Dendritic cell treated with granulocyte-macrophage colony-stimulating factor and Interleukin-4, amounts not matched to agents 40 ng/mL and 50 ng/mL, for 4 days (primary cell): ENCODE results near the gene FLNB.

ENCODE experiments used
- H3K27ac Mint-ChIP-seq: one replicate; pipeline ENCODE4 v1.8.0; 2022; ENCODE audit warnings: mild to moderate bottlenecking, mixed read lengths
- H3K27me3 Mint-ChIP-seq: one replicate; pipeline ENCODE4 v1.8.0; 2022; ENCODE audit warnings: mild to moderate bottlenecking, mixed read lengths
- H3K36me3 Mint-ChIP-seq: one replicate; pipeline ENCODE4 v1.8.0; 2022; ENCODE audit warnings: low read depth, mixed read lengths
- H3K4me1 Mint-ChIP-seq: one replicate; pipeline ENCODE4 v1.8.0; 2022; ENCODE audit warnings: low read depth, mixed read lengths
- H3K4me3 Mint-ChIP-seq: one replicate; pipeline ENCODE4 v1.8.0; 2022; ENCODE audit warnings: mild to moderate bottlenecking, moderate library complexity, mixed read lengths
- H3K9me3 Mint-ChIP-seq: one replicate; pipeline ENCODE4 v1.8.0; 2022; ENCODE audit warnings: mixed read lengths
- intact Hi-C: fragments of 100-400 bp; cut with micrococcal nuclease; formaldehyde crosslinking; loops from one replicate; pipeline ENCODE4 v1.15.0; 2022

Gene FLNB

DNA sequence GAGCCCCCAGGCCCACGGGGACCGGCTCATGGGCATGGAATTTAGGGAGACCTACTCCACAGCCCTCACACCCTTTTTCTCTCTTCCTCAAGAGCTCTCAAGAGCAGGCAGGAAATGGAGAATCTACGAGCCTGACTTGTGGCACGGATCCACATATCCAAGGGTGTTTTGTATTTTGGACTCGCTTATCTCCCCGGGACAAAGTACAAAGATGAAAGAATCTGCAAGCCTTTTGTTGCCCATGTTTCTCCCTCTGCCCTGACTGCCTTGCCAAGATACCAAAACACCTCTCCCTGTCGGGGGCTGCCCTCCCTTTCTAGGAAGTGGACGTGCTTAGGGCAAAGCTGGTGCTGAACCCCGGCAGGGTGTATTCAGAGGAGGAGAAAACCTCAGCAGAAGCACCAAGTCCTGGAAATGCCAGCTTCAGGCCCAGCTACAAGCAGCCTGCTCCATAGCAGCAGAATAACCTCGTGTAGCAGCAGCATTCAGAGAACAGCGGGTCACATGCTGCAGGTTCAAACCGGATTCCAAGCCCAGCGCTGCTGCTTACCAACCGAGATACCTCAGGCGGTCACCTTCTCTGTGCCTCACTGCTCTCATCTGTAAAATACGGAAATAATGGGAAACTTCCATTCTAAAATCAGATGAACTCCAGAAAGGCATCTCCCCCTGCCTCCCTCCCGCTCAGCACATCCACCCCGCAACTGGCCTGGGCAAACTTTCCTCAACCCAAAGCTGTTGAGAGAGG, 167.4 kb downstream of the FLNB start:
- H3K27ac Mint-ChIP-seq = peak overlapping the region; percentile 41
- H3K36me3 Mint-ChIP-seq = peaks cover 14% of the 10 kb centered on the region
- H3K27me3 Mint-ChIP-seq = peaks cover 24% of the 10 kb centered on the region
- H3K4me3 Mint-ChIP-seq = no peak overlapping the region
- H3K4me1 Mint-ChIP-seq = peaks cover 32% of the 10 kb centered on the region
- intact Hi-C loops = loop anchor here (5.0 to 10.0 kb wide), 2 partner anchors 168 to 239 kb away; partner anchors contain the start of gene FLNB
- H3K9me3 Mint-ChIP-seq = no peaks in the 10 kb centered on the region

DNA sequence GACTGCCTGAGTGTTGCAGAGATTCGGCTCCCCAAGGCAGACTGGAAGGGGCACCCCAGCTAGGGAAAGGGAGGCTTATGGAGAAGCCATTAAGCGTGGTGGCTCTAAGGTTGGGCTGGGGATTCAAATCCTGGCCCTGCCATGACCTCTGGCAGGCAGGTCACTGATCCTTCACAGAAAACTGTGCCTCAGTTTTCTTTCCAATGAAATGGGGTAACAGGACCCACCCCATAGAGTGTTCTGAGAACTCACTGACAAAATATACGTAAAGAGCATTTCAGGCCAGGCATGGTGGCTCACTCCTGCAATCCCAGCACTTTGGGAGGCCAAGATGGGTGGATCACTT, 167.9 kb downstream of the FLNB start:
- Mint-ChIP-seq H3K4me1 (peaks cover 32% of the 10 kb centered on the region), H3K27me3 (peaks cover 24% of the 10 kb centered on the region), H3K4me3 (no peak overlapping the region), H3K36me3 (peaks cover 10% of the 10 kb centered on the region), H3K9me3 (no peaks in the 10 kb centered on the region), H3K27ac (no peak overlapping the region)
- intact Hi-C loops = loop anchor here (5.0 to 10.0 kb wide), 2 partner anchors 169 to 239 kb away; partner anchors contain the start of gene FLNB

DNA sequence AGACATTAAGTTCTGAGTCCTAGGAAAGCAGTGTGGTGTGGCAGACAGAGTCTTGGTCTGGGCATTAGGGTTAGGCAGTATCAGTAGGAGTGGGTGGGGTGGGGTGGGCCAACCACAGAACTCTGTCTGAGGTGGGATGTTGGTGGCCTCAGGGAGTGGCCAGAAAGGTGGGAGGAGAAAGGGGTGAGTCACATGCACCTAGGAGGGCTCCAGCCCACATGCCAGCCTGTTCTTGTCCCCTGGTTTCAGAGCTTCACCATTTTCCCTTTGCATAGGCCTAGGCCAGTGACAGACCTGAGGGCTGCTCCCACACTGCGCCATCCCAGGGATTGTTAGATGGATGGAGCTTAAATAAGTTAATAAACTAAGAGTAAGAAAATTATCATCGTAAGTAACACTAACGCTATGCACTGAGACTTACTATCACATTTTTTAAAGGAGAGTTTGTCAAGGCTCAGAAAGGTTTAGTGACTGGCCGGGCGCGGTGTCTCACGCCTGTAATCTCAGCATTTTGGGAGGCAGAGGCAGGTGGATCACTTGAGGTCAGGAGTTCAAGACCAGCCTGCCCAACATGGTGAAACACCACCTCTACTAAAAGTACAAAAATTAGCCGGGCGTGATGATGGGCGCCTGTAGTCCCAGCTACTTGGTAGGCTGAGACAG, 168.7 kb downstream of the FLNB start:
- Mint-ChIP-seq H3K4me1 (peaks cover 40% of the 10 kb centered on the region), H3K4me3 (peak overlapping the region; percentile 71), H3K27me3 (peaks cover 24% of the 10 kb centered on the region), H3K36me3 (peaks cover 2% of the 10 kb centered on the region), H3K9me3 (no peaks in the 10 kb centered on the region), H3K27ac (no peak overlapping the region)
- intact Hi-C loops = loop anchor here (5.0 to 10.0 kb wide), 2 partner anchors 170 to 238 kb away; partner anchors contain the start of gene FLNB

DNA sequence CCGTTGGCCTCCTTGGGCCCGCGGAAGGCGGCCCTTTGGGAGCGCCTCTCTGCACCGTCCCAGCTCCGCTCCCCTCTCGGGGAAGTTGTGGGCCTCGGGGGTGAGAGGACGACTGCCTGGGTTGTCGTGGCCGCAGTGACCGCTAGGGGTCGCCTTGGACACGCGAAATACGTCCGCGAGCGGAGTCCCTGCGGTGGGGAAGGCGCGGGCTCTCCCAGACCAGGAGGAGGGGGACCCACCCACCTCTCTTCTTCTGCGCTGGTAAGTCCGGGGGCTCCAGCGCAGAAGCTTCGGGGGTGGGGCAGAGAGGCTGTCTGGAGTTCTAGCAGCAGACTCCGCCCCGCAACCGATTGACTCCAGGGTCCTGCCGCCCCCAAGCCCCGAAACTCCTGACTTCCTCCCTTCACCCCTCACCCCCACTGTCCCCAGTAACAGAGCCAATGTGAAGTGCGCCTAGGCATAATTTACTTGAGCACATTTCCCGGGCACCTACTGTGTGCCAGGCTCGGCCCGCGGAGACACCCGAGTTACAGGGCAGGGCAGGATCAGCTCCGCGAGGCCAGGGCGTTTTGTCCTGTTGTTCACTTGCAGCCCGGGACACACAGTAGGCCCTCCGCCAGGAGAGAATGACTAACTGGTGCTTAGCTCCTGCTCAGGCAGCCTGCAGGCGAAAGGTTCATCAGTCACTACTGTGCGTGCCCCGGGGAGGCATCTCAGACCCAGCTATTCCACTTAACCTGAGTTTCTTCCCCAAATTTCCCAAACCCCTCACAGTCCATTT, 169.7 kb downstream of the FLNB start:
- H3K9me3 Mint-ChIP-seq = no peaks in the 10 kb centered on the region
- H3K36me3 Mint-ChIP-seq = no peaks in the 10 kb centered on the region
- H3K27me3 Mint-ChIP-seq = peaks cover 24% of the 10 kb centered on the region
- peak overlapping the region; percentile 71 for H3K4me3 Mint-ChIP-seq
- intact Hi-C loops = loop anchor here (5.0 to 10.0 kb wide), 2 partner anchors 171 to 237 kb away; partner anchors contain the start of gene FLNB
- peaks cover 41% of the 10 kb centered on the region for H3K4me1 Mint-ChIP-seq
- H3K27ac Mint-ChIP-seq = peak overlapping the region; percentile 63

DNA sequence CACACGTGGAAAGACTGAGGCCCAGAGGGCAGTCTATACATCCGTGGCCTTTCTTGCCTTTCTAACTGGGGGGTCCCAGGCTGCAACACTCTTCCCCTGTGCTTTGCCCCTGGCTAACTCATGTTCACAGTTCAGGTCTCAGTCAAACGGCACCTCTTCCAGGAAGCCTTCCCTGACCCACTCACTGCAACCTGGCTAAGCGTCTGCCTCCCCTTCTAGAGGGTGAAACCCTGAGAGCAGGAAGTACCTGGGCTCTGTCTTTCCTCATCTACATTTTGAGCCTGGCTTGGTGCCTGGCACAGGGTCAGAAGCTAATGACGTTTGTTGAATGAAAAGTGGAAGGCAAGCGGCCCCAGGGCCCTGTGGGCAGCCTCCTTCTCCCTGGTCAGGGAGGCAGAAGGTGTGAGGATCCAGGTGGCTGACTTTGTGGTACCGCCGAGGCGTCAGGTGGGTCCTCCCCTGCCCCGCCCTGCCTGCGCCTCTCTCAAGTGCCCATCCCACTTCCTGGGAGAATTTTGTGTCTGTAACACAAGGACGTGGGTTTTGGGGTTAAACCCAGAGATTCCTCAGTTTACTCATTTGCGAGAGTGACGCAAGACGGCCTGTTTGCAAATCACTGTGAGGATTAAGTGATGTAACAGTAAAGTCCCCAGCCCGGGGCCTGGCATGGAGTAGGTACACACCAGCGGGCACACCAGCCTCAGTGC, 170.5 kb downstream of the FLNB start:
- no peaks in the 10 kb centered on the region for H3K36me3 Mint-ChIP-seq
- H3K4me3 Mint-ChIP-seq = no peak overlapping the region
- H3K4me1 Mint-ChIP-seq = peaks cover 48% of the 10 kb centered on the region
- no peak overlapping the region for H3K27ac Mint-ChIP-seq
- peaks cover 23% of the 10 kb centered on the region for H3K27me3 Mint-ChIP-seq
- H3K9me3 Mint-ChIP-seq = no peaks in the 10 kb centered on the region
- intact Hi-C loops = loop anchor here (5.0 to 10.0 kb wide), 2 partner anchors 171 to 236 kb away; partner anchors contain the start of gene FLNB

GRCh38 chr3:58179235-58180098, 171.2 kb downstream of the FLNB start:
- Mint-ChIP-seq H3K27ac (no peak overlapping the region), H3K9me3 (no peaks in the 10 kb centered on the region), H3K36me3 (no peaks in the 10 kb centered on the region), H3K27me3 (peaks cover 23% of the 10 kb centered on the region), H3K4me1 (peaks cover 47% of the 10 kb centered on the region), H3K4me3 (no peak overlapping the region)
- intact Hi-C loops = loop anchor here (5.0 to 10.0 kb wide), 2 partner anchors 172 to 235 kb away; partner anchors contain the start of gene FLNB

DNA sequence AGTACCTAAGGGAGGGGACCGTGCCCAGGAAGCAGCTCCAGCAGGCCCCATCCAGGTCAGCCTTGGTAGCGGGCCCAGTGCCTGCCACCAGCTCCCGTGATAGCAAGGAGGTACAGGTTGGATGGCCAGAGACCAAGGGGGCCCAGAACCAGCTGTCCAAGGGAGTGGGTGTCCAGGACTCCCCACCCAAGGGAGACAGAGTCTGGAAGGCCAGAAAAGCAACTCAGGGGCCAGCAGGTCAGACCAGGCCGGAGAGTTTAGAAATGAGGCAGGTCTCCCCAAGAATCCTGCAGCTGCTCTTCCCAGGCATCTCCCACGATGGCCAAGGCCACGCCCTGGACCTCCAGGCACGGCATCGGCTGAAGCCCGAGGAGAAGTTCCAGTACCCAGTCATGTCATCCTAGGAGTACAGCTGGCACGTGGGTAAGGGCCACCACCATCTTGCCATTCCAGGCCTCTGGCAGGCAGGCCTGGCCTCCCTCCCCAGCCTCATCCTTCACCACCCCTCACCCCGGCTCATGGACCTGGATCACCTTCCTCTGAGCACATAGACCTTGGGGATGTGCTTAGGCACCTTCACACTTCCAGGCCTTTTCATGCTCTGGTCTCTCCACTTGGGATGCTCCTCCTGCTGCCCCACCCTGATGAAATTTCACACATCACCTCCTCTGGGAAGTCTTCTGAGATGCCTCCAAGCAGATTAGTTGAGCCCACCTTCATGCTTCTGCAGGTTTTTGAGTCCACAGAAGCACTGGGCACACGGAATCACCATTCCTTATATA, 172.1 kb downstream of the FLNB start:
- Mint-ChIP-seq H3K36me3 (no peaks in the 10 kb centered on the region), H3K27ac (no peak overlapping the region), H3K4me1 (peaks cover 39% of the 10 kb centered on the region), H3K27me3 (peaks cover 23% of the 10 kb centered on the region), H3K4me3 (no peak overlapping the region), H3K9me3 (no peaks in the 10 kb centered on the region)
- intact Hi-C loops = no loop called here

GRCh38 chr3:58180940-58181587, 172.8 kb downstream of the FLNB start:
- Mint-ChIP-seq H3K27me3 (peaks cover 16% of the 10 kb centered on the region), H3K9me3 (no peaks in the 10 kb centered on the region), H3K36me3 (no peaks in the 10 kb centered on the region), H3K4me1 (peaks cover 31% of the 10 kb centered on the region), H3K4me3 (no peak overlapping the region), H3K27ac (no peak overlapping the region)
- intact Hi-C loops = no loop called here

DNA sequence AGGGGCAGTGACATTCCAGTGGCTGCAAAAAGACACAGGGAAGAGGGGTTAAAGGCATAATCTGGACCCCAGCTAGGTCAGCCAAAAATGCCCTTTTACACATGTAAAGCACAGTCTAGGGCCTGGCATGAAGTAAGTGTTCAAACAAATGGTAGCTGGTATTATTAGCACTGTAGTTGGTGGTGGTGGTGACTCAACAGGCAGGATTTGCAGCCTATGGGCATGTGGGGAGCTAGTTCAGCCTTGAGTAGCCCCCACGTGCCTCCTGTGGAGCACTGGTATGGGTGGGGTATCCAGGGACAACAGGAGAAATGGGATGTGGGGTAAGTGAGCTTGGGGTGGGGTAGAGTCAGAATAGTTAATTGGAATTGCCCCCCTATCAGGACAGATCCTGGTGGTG, 175.0 kb downstream of the FLNB start:
- peaks cover 9% of the 10 kb centered on the region for H3K27me3 Mint-ChIP-seq
- intact Hi-C loops = no loop called here
- no peak overlapping the region for H3K27ac Mint-ChIP-seq
- H3K4me3 Mint-ChIP-seq = no peak overlapping the region
- peaks cover 24% of the 10 kb centered on the region for H3K4me1 Mint-ChIP-seq
- H3K9me3 Mint-ChIP-seq = no peaks in the 10 kb centered on the region
- H3K36me3 Mint-ChIP-seq = no peaks in the 10 kb centered on the region

DNA sequence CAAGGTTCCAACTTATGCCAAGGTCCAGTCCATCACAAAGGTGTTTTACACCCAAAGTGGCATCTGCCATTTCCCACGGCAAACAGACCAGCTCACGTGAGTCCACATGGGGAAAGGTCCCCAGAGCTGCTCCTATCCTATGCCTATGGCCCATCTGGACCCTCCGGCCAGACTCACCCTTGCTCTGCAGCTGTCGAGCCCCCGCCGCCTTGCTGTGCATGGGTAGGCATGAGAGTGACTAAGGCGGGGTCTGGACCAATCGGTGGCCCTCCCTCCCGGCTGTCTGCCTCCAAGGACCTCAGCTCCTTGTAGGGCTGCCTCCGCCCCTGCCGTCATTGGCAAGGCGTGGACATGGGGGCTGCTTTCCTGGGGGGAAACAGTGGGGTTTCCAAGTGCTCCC, 175.7 kb downstream of the FLNB start:
- intact Hi-C loops = no loop called here
- Mint-ChIP-seq H3K27me3 (peaks cover 2% of the 10 kb centered on the region), H3K36me3 (no peaks in the 10 kb centered on the region), H3K9me3 (no peaks in the 10 kb centered on the region), H3K27ac (no peak overlapping the region), H3K4me1 (peaks cover 24% of the 10 kb centered on the region), H3K4me3 (no peak overlapping the region)

- Mint-ChIP-seq H3K4me1 (peaks cover 30% of the 10 kb centered on the region), H3K36me3 (no peaks in the 10 kb centered on the region), H3K27me3 (no peaks in the 10 kb centered on the region), H3K27ac (no peak overlapping the region), H3K9me3 (no peaks in the 10 kb centered on the region), H3K4me3 (no peak overlapping the region)
- intact Hi-C loops = no loop called here
These were observed 176.2 kb downstream of the FLNB start for GRCh38 chr3:58184309-58184981.
